ENCODE measurements around the gene CD109.

DNA sequence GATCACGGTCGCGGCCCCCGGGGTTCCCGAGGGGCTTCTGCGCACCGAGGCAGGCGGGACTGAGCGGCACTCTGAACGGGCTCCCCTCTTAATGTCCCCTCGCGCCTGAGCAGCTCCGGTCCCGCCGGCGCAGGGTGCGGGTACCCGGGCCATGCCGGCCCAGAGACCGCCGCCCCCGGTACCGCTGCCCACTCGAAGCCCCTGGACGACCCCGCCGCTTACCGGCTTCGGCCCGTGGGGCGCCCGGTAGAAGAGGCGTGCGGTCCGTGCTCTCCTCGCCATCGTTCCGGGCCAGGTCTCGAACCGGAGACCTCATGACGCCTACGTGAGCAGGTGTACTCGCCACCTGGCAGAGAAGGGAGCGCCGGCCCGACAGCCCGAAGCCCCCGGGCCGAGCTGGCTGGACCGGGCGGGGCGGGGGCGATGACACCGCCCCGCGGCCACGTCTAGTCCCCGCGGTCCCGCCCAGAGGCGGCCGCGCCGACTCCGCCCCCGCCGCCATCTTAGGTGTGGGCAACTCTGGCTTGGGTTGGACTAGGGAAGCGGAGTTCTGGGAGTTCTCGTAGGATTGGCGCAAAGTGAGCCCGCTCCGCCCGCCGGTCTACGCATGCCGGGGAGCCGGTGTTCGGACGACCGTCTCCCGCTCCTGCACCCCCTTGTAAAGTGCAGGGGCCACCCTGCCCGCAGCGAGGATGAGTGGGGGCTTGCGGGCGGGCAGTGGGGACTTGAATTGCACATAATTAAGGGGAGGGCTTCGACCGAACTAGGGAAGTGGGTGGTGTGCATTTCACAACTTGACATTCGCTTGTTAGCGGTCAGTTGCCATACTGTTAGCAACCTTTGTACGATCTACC is 42.2 kb upstream of the CD109 start, which contains the start of gene SLC17A5:
- no peak for TF ChIP-seq SIN3A (IDR thresholded peaks at IDR 0.05; ENCODE audit: borderline replicate concordance, insufficient read depth, low read length)
- no peak for TF ChIP-seq TAF1 (IDR thresholded peaks at IDR 0.05; ENCODE audit: borderline replicate concordance, insufficient read depth, low read length)
- TF ChIP-seq, protein P1, sequence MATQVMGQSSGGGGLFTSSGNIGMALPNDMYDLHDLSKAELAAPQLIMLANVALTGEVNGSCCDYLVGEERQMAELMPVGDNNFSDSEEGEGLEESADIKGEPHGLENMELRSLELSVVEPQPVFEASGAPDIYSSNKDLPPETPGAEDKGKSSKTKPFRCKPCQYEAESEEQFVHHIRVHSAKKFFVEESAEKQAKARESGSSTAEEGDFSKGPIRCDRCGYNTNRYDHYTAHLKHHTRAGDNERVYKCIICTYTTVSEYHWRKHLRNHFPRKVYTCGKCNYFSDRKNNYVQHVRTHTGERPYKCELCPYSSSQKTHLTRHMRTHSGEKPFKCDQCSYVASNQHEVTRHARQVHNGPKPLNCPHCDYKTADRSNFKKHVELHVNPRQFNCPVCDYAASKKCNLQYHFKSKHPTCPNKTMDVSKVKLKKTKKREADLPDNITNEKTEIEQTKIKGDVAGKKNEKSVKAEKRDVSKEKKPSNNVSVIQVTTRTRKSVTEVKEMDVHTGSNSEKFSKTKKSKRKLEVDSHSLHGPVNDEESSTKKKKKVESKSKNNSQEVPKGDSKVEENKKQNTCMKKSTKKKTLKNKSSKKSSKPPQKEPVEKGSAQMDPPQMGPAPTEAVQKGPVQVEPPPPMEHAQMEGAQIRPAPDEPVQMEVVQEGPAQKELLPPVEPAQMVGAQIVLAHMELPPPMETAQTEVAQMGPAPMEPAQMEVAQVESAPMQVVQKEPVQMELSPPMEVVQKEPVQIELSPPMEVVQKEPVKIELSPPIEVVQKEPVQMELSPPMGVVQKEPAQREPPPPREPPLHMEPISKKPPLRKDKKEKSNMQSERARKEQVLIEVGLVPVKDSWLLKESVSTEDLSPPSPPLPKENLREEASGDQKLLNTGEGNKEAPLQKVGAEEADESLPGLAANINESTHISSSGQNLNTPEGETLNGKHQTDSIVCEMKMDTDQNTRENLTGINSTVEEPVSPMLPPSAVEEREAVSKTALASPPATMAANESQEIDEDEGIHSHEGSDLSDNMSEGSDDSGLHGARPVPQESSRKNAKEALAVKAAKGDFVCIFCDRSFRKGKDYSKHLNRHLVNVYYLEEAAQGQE (IDR thresholded peaks at IDR 0.05; ENCODE audit: insufficient read depth in 1 of 2, low read depth in 2 of 2, low read length in 2 of 2) = no peak

Measured in PFSK-1 (cell line).